PC-9 (cell line): ENCODE data around the gene ZDHHC7. TPM values are rescaled to one million over a fixed set of nuclear protein-coding genes. Genes with fewer than 3 reads are reported as not detected.

Experiments
- BruUV-seq: library from RNA; stranded (reverse); fragments of 400-500 nt; replicated peaks from 2 replicates; lab custom pipeline; 2021; lab: Mats Ljungman, UMichigan
- CTCF ChIA-PET: fragments of 300-600 bp; sonication (Branson Sonifier 250); formaldehyde crosslinking; loops from one replicate; lab custom pipeline; 2022; ENCODE audit warnings: antibody characterized with exemption; lab: Charles Lee
- POLR2A ChIA-PET: fragments of 300-600 bp; sonication (Branson Sonifier 250); formaldehyde crosslinking; loops from one replicate; lab custom pipeline; 2022; ENCODE audit warnings: antibody characterized with exemption; ENCODE audit not compliant: unreplicated experiment; lab: Charles Lee
- DNase-seq, 2 experiments: peaks; one replicate each; pipeline versions ENCODE4 v3.0.0 to v3.0.0-alpha.2; 2015 to 2022; ENCODE audit warnings: mixed read lengths in 1 of 2
- H2AFZ ChIP-seq: fragments of 200-600 bp; sonication (generic); 2 replicates; pipeline ENCODE4 v1.8.1; 2017; ENCODE audit warnings: antibody characterized with exemption
- H3F3A ChIP-seq: fragments of 200-600 bp; sonication (generic); 2 replicates; pipeline ENCODE4 v1.8.1; 2017; ENCODE audit warnings: antibody characterized with exemption, mild to moderate bottlenecking, low read depth; ENCODE audit not compliant: insufficient read depth
- H3K27ac ChIP-seq: fragments of 200-600 bp; sonication (generic); 2 replicates; pipeline ENCODE4 v1.6.1; 2016; ENCODE audit warnings: mixed run types
- H3K27me3 ChIP-seq: fragments of 200-600 bp; sonication (generic); 2 replicates; pipeline ENCODE4 v1.6.1; 2016; ENCODE audit warnings: low read depth, mixed run types; ENCODE audit not compliant: insufficient read depth
- H3K36me3 ChIP-seq: fragments of 200-600 bp; sonication (generic); 2 replicates; pipeline ENCODE4 v1.6.1; 2016; ENCODE audit warnings: low read depth, mixed run types
- H3K4me1 ChIP-seq: fragments of 200-600 bp; sonication (generic); replicated peaks from 2 replicates; pipeline ENCODE4 v1.6.1; 2016; ENCODE audit warnings: mixed run types; ENCODE audit not compliant: insufficient read depth
- H3K4me2 ChIP-seq: fragments of 200-600 bp; sonication (generic); 2 replicates; pipeline ENCODE4 v1.6.1; 2017; ENCODE audit warnings: mixed run types
- H3K4me3 ChIP-seq: fragments of 200-600 bp; sonication (generic); 2 replicates; pipeline ENCODE4 v1.6.1; 2016; ENCODE audit warnings: mixed run types
- H3K79me2 ChIP-seq: fragments of 200-600 bp; sonication (generic); 2 replicates; pipeline ENCODE4 v1.6.1; 2017; ENCODE audit warnings: low read depth, mixed run types
- H3K9me2 ChIP-seq: fragments of 200-600 bp; sonication (generic); 2 replicates; pipeline ENCODE4 v1.8.1; 2017; ENCODE audit warnings: mild to moderate bottlenecking; ENCODE audit not compliant: insufficient read depth
- H3K9me3 ChIP-seq: fragments of 200-600 bp; sonication (generic); 2 replicates; pipeline ENCODE4 v1.8.1; 2016; ENCODE audit warnings: low read depth; ENCODE audit not compliant: insufficient read depth
- H4K20me1 ChIP-seq: fragments of 200-600 bp; sonication (generic); 2 replicates; pipeline ENCODE4 v1.8.1; 2017; ENCODE audit not compliant: insufficient read depth
- CTCF ChIP-seq: fragments of 200-600 bp; sonication (generic); conservative IDR thresholded peaks from 2 replicates; pipeline ENCODE4 v1.6.1; 2017; ENCODE audit warnings: mixed run types, antibody characterized with exemption, mild to moderate bottlenecking, moderate library complexity
- EZH2 ChIP-seq: fragments of 200-600 bp; sonication (generic); IDR thresholded peaks from 2 replicates; pipeline ENCODE4 v1.8.0; 2017; ENCODE audit warnings: antibody characterized with exemption, low read depth
- intact Hi-C: fragments of 100-400 bp; cut with micrococcal nuclease; formaldehyde crosslinking; loops from one replicate; pipeline ENCODE4 v1.10.0; 2022; ENCODE audit not compliant: unreplicated experiment
- total RNA-seq: library from RNA; stranded (reverse); gene quantifications from 2 replicates; pipeline ENCODE4 v1.2.3, GENCODE V29; 2021

The ZDHHC7 gene
- total RNA-seq, 1 experiment from 2014 or later, result 79.3 TPM

GRCh38 chr16:85046931-85047866, 35.9 kb upstream of the ZDHHC7 start:
- Histone ChIP-seq H3F3A (no peaks in the 10 kb centered on the region), H3K27me3 (0 out of 2 replicates have a peak, but pooled peaks cover 2% of the 10 kb centered on the region), H3K4me2 (no peak overlapping the region), H3K9me3 (no peaks in the 10 kb centered on the region), H3K9me2 (no peaks in the 10 kb centered on the region), H3K4me1 (no peaks in the 10 kb centered on the region), H3K79me2 (no peaks in the 10 kb centered on the region), H3K36me3 (no peaks in the 10 kb centered on the region), H4K20me1 (no peaks in the 10 kb centered on the region), H2AFZ (no peak overlapping the region), H3K27ac (no peak overlapping the region), H3K4me3 (no peak overlapping the region)
- BruUV-seq, result no TSS peak
- no peak for TF ChIP-seq EZH2
- TF ChIP-seq CTCF, result no peak
- ChIA-PET CTCF (no interaction called here), POLR2A (interaction anchor here (0.5 kb wide), 1 partner anchor 241 kb away, joined by 3 read pairs; no protein-coding TSS in a partner anchor)
- intact Hi-C loops, result no loop called here
- DNase-seq, result no peak

- H3K9me3 ChIP-seq, result no peaks in the 10 kb centered on the region
- BruUV-seq, result no TSS peak
- POLR2A ChIA-PET, result no interaction called here
- no peak overlapping the region for H3K4me2 ChIP-seq
- H2AFZ ChIP-seq, result no peak overlapping the region
- no peaks in the 10 kb centered on the region for H3K36me3 ChIP-seq
- H3K79me2 ChIP-seq, result no peaks in the 10 kb centered on the region
- no peaks in the 10 kb centered on the region for H4K20me1 ChIP-seq
- no peak for TF ChIP-seq EZH2
- no peak for TF ChIP-seq CTCF
- 0 out of 2 replicates have a peak, but pooled peaks cover 3% of the 10 kb centered on the region for H3K27me3 ChIP-seq
- intact Hi-C loops, result no loop called here
- no peaks in the 10 kb centered on the region for H3F3A ChIP-seq
- no peaks in the 10 kb centered on the region for H3K9me2 ChIP-seq
- CTCF ChIA-PET, result no interaction called here
- no peak overlapping the region for H3K27ac ChIP-seq
- DNase-seq, result no peak
- no peak overlapping the region for H3K4me3 ChIP-seq
- H3K4me1 ChIP-seq, result no peaks in the 10 kb centered on the region
Observed at GRCh38 chr16:85046472-85046916, 35.2 kb upstream of the ZDHHC7 start.

GRCh38 chr16:85045641-85046471, 34.5 kb upstream of the ZDHHC7 start:
- intact Hi-C loops, result no loop called here
- H3K4me3 ChIP-seq, result no peak overlapping the region
- TF ChIP-seq EZH2 (no peak), CTCF (no peak)
- ChIA-PET POLR2A (no interaction called here), CTCF (no interaction called here)
- DNase-seq, result no peak
- BruUV-seq, result no TSS peak
- H3K36me3 ChIP-seq, result no peaks in the 10 kb centered on the region
- no peaks in the 10 kb centered on the region for H4K20me1 ChIP-seq
- no peaks in the 10 kb centered on the region for H3F3A ChIP-seq
- no peak overlapping the region for H2AFZ ChIP-seq
- no peaks in the 10 kb centered on the region for H3K9me3 ChIP-seq
- H3K79me2 ChIP-seq, result no peaks in the 10 kb centered on the region
- H3K27ac ChIP-seq, result no peak overlapping the region
- no peaks in the 10 kb centered on the region for H3K4me1 ChIP-seq
- H3K9me2 ChIP-seq, result no peaks in the 10 kb centered on the region
- H3K27me3 ChIP-seq, result 0 out of 2 replicates have a peak, but pooled peaks cover 3% of the 10 kb centered on the region
- no peak overlapping the region for H3K4me2 ChIP-seq
